Central memory CD8-positive, alpha-beta T cell (primary cell): ENCODE measurements around the gene CDC42EP4.
"Not testable (repeated sequence)": the region's sequence is repeated elsewhere in the genome, so short reads cannot be mapped to it uniquely, and the experiment has no call there.

Experiments
- ATAC-seq: fragments of 150-1000 bp; cut with Tn5 transposase; replicated peaks from 2 replicates; pipeline ENCODE4 v1.10.0; 2022; ENCODE audit warnings: mild to moderate bottlenecking, moderate FRiP score, moderate number of reproducible peaks; ENCODE audit not compliant: poor library complexity, severe bottlenecking; ENCODE audit errors: extremely low read depth
- DNase-seq, 2 donors: peaks; one replicate each; pipeline ENCODE4 v3.0.0; 2021; ENCODE audit warnings: low spot score in 2 of 2
- H3K27ac Mint-ChIP-seq: one replicate; pipeline ENCODE4 v1.8.0; 2022; ENCODE audit warnings: low read depth, mild to moderate bottlenecking, moderate library complexity, mixed read lengths
- H3K27me3 Mint-ChIP-seq: one replicate; pipeline ENCODE4 v1.8.0; 2022; ENCODE audit warnings: mixed read lengths
- H3K36me3 Mint-ChIP-seq: one replicate; pipeline ENCODE4 v1.8.0; 2022; ENCODE audit warnings: mild to moderate bottlenecking, moderate library complexity, mixed read lengths; ENCODE audit not compliant: insufficient read depth
- H3K4me1 Mint-ChIP-seq: one replicate; pipeline ENCODE4 v1.8.0; 2022; ENCODE audit warnings: mixed read lengths
- H3K4me3 Mint-ChIP-seq: one replicate; pipeline ENCODE4 v1.8.0; 2022; ENCODE audit warnings: mild to moderate bottlenecking, moderate library complexity, mixed read lengths
- H3K9me3 Mint-ChIP-seq: one replicate; pipeline ENCODE4 v1.8.0; 2022; ENCODE audit warnings: mixed read lengths

The CDC42EP4 gene

GRCh38 chr17:73338566-73339197, 26.9 kb upstream of the CDC42EP4 start:
- Mint-ChIP-seq H3K36me3 (peaks cover 2% of the 10 kb centered on the region), H3K4me1 (no peaks in the 10 kb centered on the region), H3K4me3 (no peak overlapping the region), H3K9me3 (no peaks in the 10 kb centered on the region), H3K27me3 (peaks cover 30% of the 10 kb centered on the region), H3K27ac (no peak overlapping the region)
- DNase-seq (no peak), ATAC-seq (no peak)

- Mint-ChIP-seq H3K27me3 (peaks cover 30% of the 10 kb centered on the region), H3K9me3 (no peaks in the 10 kb centered on the region), H3K27ac (no peak overlapping the region), H3K4me3 (no peak overlapping the region), H3K4me1 (no peaks in the 10 kb centered on the region), H3K36me3 (peaks cover 2% of the 10 kb centered on the region)
- no peak for DNase-seq
- no peak for ATAC-seq
These were observed 26.3 kb upstream of the CDC42EP4 start for GRCh38 chr17:73338050-73338521.

GRCh38 chr17:73337330-73337710, 25.5 kb upstream of the CDC42EP4 start:
- H3K36me3 Mint-ChIP-seq: peaks cover 2% of the 10 kb centered on the region
- no peak overlapping the region for H3K27ac Mint-ChIP-seq
- H3K4me3 Mint-ChIP-seq: no peak overlapping the region
- ATAC-seq (no peak), DNase-seq (no peak)
- no peaks in the 10 kb centered on the region for H3K9me3 Mint-ChIP-seq
- no peaks in the 10 kb centered on the region for H3K4me1 Mint-ChIP-seq
- H3K27me3 Mint-ChIP-seq: peaks cover 30% of the 10 kb centered on the region

- H3K36me3 Mint-ChIP-seq: peaks cover 1% of the 10 kb centered on the region
These were observed 24.9 kb upstream of the CDC42EP4 start for GRCh38 chr17:73336408-73337329.

GRCh38 chr17:73335591-73336407, 24.0 kb upstream of the CDC42EP4 start:
- H3K9me3 Mint-ChIP-seq: no peaks in the 10 kb centered on the region

More at GRCh38 chr17:73336408-73337329, 24.9 kb upstream of the CDC42EP4 start:
- peaks cover 30% of the 10 kb centered on the region for H3K27me3 Mint-ChIP-seq
- DNase-seq (no peak), ATAC-seq (no peak)
- H3K9me3 Mint-ChIP-seq: no peaks in the 10 kb centered on the region
- no peak overlapping the region for H3K4me3 Mint-ChIP-seq
- H3K27ac Mint-ChIP-seq: no peak overlapping the region
- no peaks in the 10 kb centered on the region for H3K4me1 Mint-ChIP-seq

GRCh38 chr17:73334771-73335513, 23.1 kb upstream of the CDC42EP4 start:
- H3K27me3 Mint-ChIP-seq: peaks cover 36% of the 10 kb centered on the region
- ATAC-seq (no peak), DNase-seq (no peak)
- no peak overlapping the region for H3K4me3 Mint-ChIP-seq
- no peaks in the 10 kb centered on the region for H3K36me3 Mint-ChIP-seq
- no peaks in the 10 kb centered on the region for H3K4me1 Mint-ChIP-seq
- H3K27ac Mint-ChIP-seq: no peak overlapping the region
- H3K9me3 Mint-ChIP-seq: no peaks in the 10 kb centered on the region

More at GRCh38 chr17:73335591-73336407, 24.0 kb upstream of the CDC42EP4 start:
- Mint-ChIP-seq H3K4me1 (no peaks in the 10 kb centered on the region), H3K4me3 (no peak overlapping the region), H3K36me3 (peaks cover 1% of the 10 kb centered on the region), H3K27me3 (peaks cover 38% of the 10 kb centered on the region), H3K27ac (no peak overlapping the region)
- ATAC-seq (no peak), DNase-seq (no peak)

GRCh38 chr17:73333445-73333844, 21.6 kb upstream of the CDC42EP4 start:
- ATAC-seq, H3K9me3 Mint-ChIP-seq, H3K4me1 Mint-ChIP-seq, H3K36me3 Mint-ChIP-seq, H3K27ac Mint-ChIP-seq, H3K4me3 Mint-ChIP-seq, DNase-seq: not testable (repeated sequence)
- peaks cover 32% of the 10 kb centered on the region for H3K27me3 Mint-ChIP-seq

GRCh38 chr17:73331060-73331459, 19.3 kb upstream of the CDC42EP4 start:
- peaks cover 38% of the 10 kb centered on the region for H3K27me3 Mint-ChIP-seq

GRCh38 chr17:73327676-73328075, 15.9 kb upstream of the CDC42EP4 start:
- Mint-ChIP-seq H3K4me3 (no peak overlapping the region), H3K4me1 (no peaks in the 10 kb centered on the region), H3K36me3 (no peaks in the 10 kb centered on the region), H3K27me3 (peaks cover 55% of the 10 kb centered on the region), H3K9me3 (no peaks in the 10 kb centered on the region), H3K27ac (no peak overlapping the region)
- no peak for ATAC-seq
- DNase-seq: no peak

More at GRCh38 chr17:73331060-73331459, 19.3 kb upstream of the CDC42EP4 start:
- H3K4me1 Mint-ChIP-seq: no peaks in the 10 kb centered on the region
- DNase-seq (no peak), ATAC-seq (no peak)
- H3K36me3 Mint-ChIP-seq: no peaks in the 10 kb centered on the region
- H3K27ac Mint-ChIP-seq: no peak overlapping the region
- H3K4me3 Mint-ChIP-seq: no peak overlapping the region
- no peaks in the 10 kb centered on the region for H3K9me3 Mint-ChIP-seq

GRCh38 chr17:73325527-73325842, 13.7 kb upstream of the CDC42EP4 start:
- ATAC-seq (no peak), DNase-seq (no peak)
- Mint-ChIP-seq H3K36me3 (no peaks in the 10 kb centered on the region), H3K9me3 (no peaks in the 10 kb centered on the region), H3K4me3 (no peak overlapping the region), H3K27ac (no peak overlapping the region), H3K4me1 (no peaks in the 10 kb centered on the region), H3K27me3 (peaks cover 46% of the 10 kb centered on the region)

- Mint-ChIP-seq H3K4me1 (no peaks in the 10 kb centered on the region), H3K9me3 (no peaks in the 10 kb centered on the region), H3K36me3 (no peaks in the 10 kb centered on the region), H3K27me3 (peaks cover 46% of the 10 kb centered on the region), H3K4me3 (no peak overlapping the region), H3K27ac (no peak overlapping the region)
- no peak for ATAC-seq
- no peak for DNase-seq
These were observed 13.1 kb upstream of the CDC42EP4 start for GRCh38 chr17:73324711-73325526.
